K562 (cell line): ENCODE data around the gene PUSL1. TPM values are rescaled to one million over a fixed set of nuclear protein-coding genes. Genes with fewer than 3 reads are reported as not detected.

ENCODE experiments used
- ATAC-seq: fragments of 200-7000 bp; cut with Tn5 transposase; 3 replicates; pipeline ENCODE4 v1.9.1; 2020; ENCODE audit warnings: moderate library complexity
- BruUV-seq: library from RNA; stranded (reverse); fragments of 400-500 nt; replicated peaks from 2 replicates; lab custom pipeline; 2021; lab: Mats Ljungman, UMichigan
- CTCF ChIA-PET: fragments of 300-600 bp; formaldehyde crosslinking; extraction: SDS; loops from one replicate; lab custom pipeline; 2021; ENCODE audit warnings: low intra/inter-chr PET ratio; lab: Yijun Ruan, JAX
- POLR2A ChIA-PET: fragments of 300-600, 350-650 bp; sonication (Branson Sonifier 250); formaldehyde crosslinking; extraction: SDS; loops from one replicate; lab custom pipeline; 2021; ENCODE audit warnings: antibody characterized with exemption, inconsistent platforms; lab: Yijun Ruan, JAX
- DNase-seq, 4 experiments: peaks; one replicate each; pipeline versions ENCODE4 v3.0.0 to v3.0.0-alpha.2; 2011 to 2018; ENCODE audit warnings: low spot score in 3 of 4, mixed read lengths in 3 of 4; ENCODE audit errors: extremely low read depth in 1 of 4
- FAIRE-seq: peaks from 2 replicates; lab custom pipeline; 2011; peaks lifted over from hg19 to GRCh38; lab: Jason Lieb, UNC
- H2AFZ ChIP-seq: 2 replicates; pipeline ENCODE4 v1.6.0; 2011; ENCODE audit warnings: low read depth, low read length, control low read depth, inconsistent platforms
- H3K27ac ChIP-seq: fragments of 200-600 bp; 3 replicates; pipeline ENCODE4 v1.8.0; 2011; ENCODE audit warnings: low read depth, mild to moderate bottlenecking, control low read depth, inconsistent platforms, low read length, moderate library complexity, mixed read lengths; ENCODE audit errors: extremely low read depth
- H3K27me3 ChIP-seq, 2 experiments: fragments of 300-600 bp in 1 of 2; 2 replicates in 1 of 2; 3 replicates in 1 of 2; pipeline versions ENCODE4 v1.6.0 to v1.8.0; 2011; ENCODE audit warnings: inconsistent platforms in 2 of 2, low read length in 2 of 2, mild to moderate bottlenecking in 1 of 2, mixed read lengths in 1 of 2, moderate library complexity in 1 of 2; ENCODE audit not compliant: control insufficient read depth in 2 of 2, insufficient read depth in 2 of 2
- H3K36me3 ChIP-seq: fragments of 300-600 bp; 3 replicates; pipeline ENCODE4 v1.8.0; 2011; ENCODE audit warnings: mild to moderate bottlenecking, low read length, inconsistent platforms; ENCODE audit not compliant: control insufficient read depth, insufficient read depth
- H3K4me1 ChIP-seq, 2 experiments: fragments of 200-600 bp in 1 of 2; replicated peaks in 1 of 2; 2 replicates in 1 of 2; 3 replicates in 1 of 2; pipeline versions ENCODE4 v1.5.1 to v1.8.0; 2011; ENCODE audit warnings: inconsistent platforms in 2 of 2, low read length in 2 of 2, mild to moderate bottlenecking in 1 of 2, mixed read lengths in 1 of 2, moderate library complexity in 1 of 2; ENCODE audit not compliant: control insufficient read depth in 2 of 2, insufficient read depth in 2 of 2
- H3K4me2 ChIP-seq: 2 replicates; pipeline ENCODE4 v1.6.1; 2011; ENCODE audit warnings: low read length, control low read depth, inconsistent platforms, mixed read lengths; ENCODE audit not compliant: insufficient read depth
- H3K4me3 ChIP-seq: fragments of 200-600 bp; sonication (generic), shearing (Covaris generic); 2 replicates; pipeline ENCODE4 v1.5.1; 2016; ENCODE audit warnings: control low read depth, inconsistent platforms
- H3K79me2 ChIP-seq: fragments of 200-600 bp; 3 replicates; pipeline ENCODE4 v1.8.0; 2011; ENCODE audit warnings: low read length, inconsistent platforms; ENCODE audit not compliant: control insufficient read depth, insufficient read depth
- H3K9ac ChIP-seq, 2 experiments: 2 replicates each; pipeline versions ENCODE4 v1.6.0 to v1.6.1; 2011; ENCODE audit warnings: low read depth in 2 of 2, low read length in 2 of 2, control low read depth in 1 of 2, inconsistent platforms in 1 of 2, mild to moderate bottlenecking in 1 of 2, mixed read lengths in 1 of 2; ENCODE audit not compliant: insufficient read depth in 1 of 2
- H3K9me1 ChIP-seq: one replicate; pipeline ENCODE4 v1.6.0; 2011; ENCODE audit warnings: inconsistent platforms, mild to moderate bottlenecking, low read length, moderate library complexity; ENCODE audit not compliant: control insufficient read depth, insufficient read depth
- H3K9me3 ChIP-seq: replicated peaks from 2 replicates; pipeline ENCODE4 v1.5.1; 2011; ENCODE audit warnings: low read depth, low read length, inconsistent platforms; ENCODE audit not compliant: control insufficient read depth, insufficient read depth
- H4K20me1 ChIP-seq: replicated peaks from 2 replicates; pipeline ENCODE4 v1.6.1; 2011; ENCODE audit warnings: low read length, inconsistent platforms, mixed read lengths; ENCODE audit not compliant: control insufficient read depth, insufficient read depth
- CBFA2T3 ChIP-seq: fragments of 450-650 bp; IDR thresholded peaks from 2 replicates; pipeline ENCODE4 v1.6.1; 2017
- FIP1L1 ChIP-seq: fragments of 200-400 bp; formaldehyde crosslinking; IDR thresholded peaks from 2 replicates; pipeline ENCODE4 v1.6.1; 2018; ENCODE audit warnings: mild to moderate bottlenecking, low read depth, low read length; ENCODE audit not compliant: poor library complexity, severe bottlenecking
- JUN ChIP-seq, 2 experiments: sonication (generic) in 1 of 2; formaldehyde crosslinking in 1 of 2; IDR thresholded peaks; 2 replicates each; pipeline versions ENCODE4 v1.6.1 to v1.8.0; 2012 to 2022; ENCODE audit warnings: borderline replicate concordance in 2 of 2, mild to moderate bottlenecking in 2 of 2, improper control_type of control experiment in 1 of 2, low read depth in 1 of 2, low read length in 1 of 2, missing genetic modification reagents in 1 of 2
- MYBL2 ChIP-seq, 2 experiments: fragments of 450-650 bp in 1 of 2; sonication (generic) in 1 of 2; formaldehyde crosslinking in 1 of 2; IDR thresholded peaks; 2 replicates each; pipeline versions ENCODE4 v1.6.1 to v1.8.1; 2017 to 2022; ENCODE audit warnings: borderline replicate concordance in 1 of 2, inconsistent platforms in 1 of 2, low read depth in 1 of 2, mild to moderate bottlenecking in 1 of 2, missing genetic modification reagents in 1 of 2, moderate library complexity in 1 of 2
- NFIC ChIP-seq: fragments of 450-650 bp; IDR thresholded peaks from 2 replicates; pipeline ENCODE4 v1.6.1; 2017; ENCODE audit warnings: mild to moderate bottlenecking, inconsistent platforms
- PCBP1 ChIP-seq: fragments of 200-400 bp; formaldehyde crosslinking; IDR thresholded peaks from 2 replicates; pipeline ENCODE4 v1.6.1; 2018; ENCODE audit warnings: mild to moderate bottlenecking, low read depth, low read length; ENCODE audit not compliant: poor library complexity, severe bottlenecking
- PHB2 ChIP-seq: fragments of 450-650 bp; IDR thresholded peaks from 2 replicates; pipeline ENCODE4 v1.6.1; 2017; ENCODE audit warnings: low read depth
- THAP12 ChIP-seq: fragments of 250-450 bp; sonication (Bioruptor Pico); IDR thresholded peaks from 2 replicates; pipeline ENCODE4 v1.9.0; 2021; ENCODE audit warnings: mild to moderate bottlenecking, inconsistent platforms
- UBTF ChIP-seq, 2 experiments: IDR thresholded peaks; 2 replicates each; pipeline ENCODE4 v1.6.1; 2012; ENCODE audit warnings: improper control_type of control experiment in 2 of 2, low read depth in 2 of 2, low read length in 2 of 2, borderline replicate concordance in 1 of 2
- USF1 ChIP-seq: sonication (generic); formaldehyde crosslinking; IDR thresholded peaks from 2 replicates; pipeline ENCODE4 v1.9.0; 2022; ENCODE audit warnings: mild to moderate bottlenecking, missing genetic modification reagents
- USF2 ChIP-seq: sonication (generic); formaldehyde crosslinking; IDR thresholded peaks from 2 replicates; pipeline ENCODE4 v1.5.0; 2020; ENCODE audit warnings: missing genetic modification reagents
- XRCC3 ChIP-seq: fragments of 450-650 bp; IDR thresholded peaks from 2 replicates; pipeline ENCODE4 v1.6.1; 2017; ENCODE audit warnings: mild to moderate bottlenecking, moderate library complexity
- whole genome bisulfite sequencing: fragments of 100-300 bp; shearing (Covaris generic); methylation state at CpG from one replicate; pipeline ENCODE4 v1.1.6; 2016; ENCODE audit warnings: low coverage, mixed read lengths; ENCODE audit not compliant: insufficient coverage; ENCODE audit errors: missing lambda C conversion rate; 5-methylcytosine and 5-hydroxymethylcytosine counted together
- in situ Hi-C: fragments of 300-500 bp; cut with MboI; formaldehyde crosslinking; loops from 4 replicates; pipeline ENCODE4 v1.15.0; 2018; ENCODE audit warnings: inconsistent platforms, mixed read lengths
- intact Hi-C: fragments of 100-400 bp; cut with micrococcal nuclease; formaldehyde crosslinking; loops from 2 replicates; pipeline ENCODE4 v1.14.2; 2022
- polyA plus RNA-seq, 8 experiments: library from polyadenylated mRNA; depleted of rRNA in 4 of 8; stranded (reverse) in 5 of 8; unstranded in 3 of 8; fragments of >200 nt; fragmentation: Nextera tagmentation in 2 of 8; fragmentation: Illumina TruSeq in 1 of 8; extraction: Ambion mirVana in 2 of 8; extraction: Trizol in 1 of 8; gene quantifications; 2 replicates each; pipeline versions ENCODE4 v1.2.1 to v1.2.3, GENCODE V29; 2011 to 2014; ENCODE audit warnings: inconsistent platforms in 1 of 8, missing spikeins in 1 of 8
- total RNA-seq, 7 experiments: library from RNA; depleted of rRNA in 6 of 7; stranded (reverse); fragments of >200 nt in 6 of 7; fragmentation: Illumina TruSeq in 2 of 7; extraction: Trizol in 2 of 7; gene quantifications; 2 replicates each; pipeline versions ENCODE4 v1.2.1 to v1.2.3, GENCODE V29; 2011 to 2021; ENCODE audit warnings: low replicate concordance in 1 of 7

Gene PUSL1
- total and polyA plus RNA-seq, 9 of the 15 experiments (the other 6 are each of a cell fraction or from before 2014, with no cell fraction given) = 0.62 to 86.9 (median 13.6) TPM

GRCh38 chr1:1291023-1291528 lies 17.3 kb upstream of the PUSL1 start:
- H3K9me1 ChIP-seq = peaks cover 8% of the 10 kb centered on the region

More at GRCh38 chr1:1291023-1291528, 17.3 kb upstream of the PUSL1 start:
- FAIRE-seq (peak; percentile 71), ATAC-seq (peak; percentile 23), DNase-seq (peak; percentile 47 to 68 (median 63))
- intact Hi-C loops = loop anchor here (2.0 to 10.0 kb wide), 2 partner anchors 168 to 306 kb away; partner anchors contain the start of gene PERM1
- no peak overlapping the region for H2AFZ ChIP-seq
- peaks cover 10% of the 10 kb centered on the region; the same call in 1 of the 3 replicates for H3K36me3 ChIP-seq
- CTCF ChIA-PET = interaction anchor here (0.5 to 1.5 kb wide), 4 partner anchors 169 to 387 kb away, joined by 5 to 8 read pairs (median 6); no protein-coding TSS in a partner anchor
- no peak overlapping the region for H3K27ac ChIP-seq
- H3K9me3 ChIP-seq = no peaks in the 10 kb centered on the region
- no peak overlapping the region for H3K4me3 ChIP-seq
- peak overlapping the region in 1 of 2 experiments; percentile 82; a peak in 2 of 4 replicates for H3K9ac ChIP-seq
- no peaks in the 10 kb centered on the region for H3K79me2 ChIP-seq
- no peak overlapping the region for H3K4me2 ChIP-seq
- WGBS = 2% methylated on average over 27 of the region's 28 CpGs
- peaks cover 2 to 27% of the 10 kb centered on the region in 2 experiments; a peak in 3 of 5 replicates for H3K27me3 ChIP-seq
- peaks cover 5 to 86% of the 10 kb centered on the region in 2 experiments; a peak in 3 of 5 replicates for H3K4me1 ChIP-seq
- peaks cover 19% of the 10 kb centered on the region; the same call in 1 of the 2 replicates for H4K20me1 ChIP-seq
- in situ Hi-C loops = no loop called here
- POLR2A ChIA-PET = interaction anchor here (0.6 to 1.5 kb wide), 10 partner anchors 11 to 312 kb away, joined by 3 to 6 read pairs (median 4); partner anchors contain the start of gene SCNN1D
- no TSS peak for BruUV-seq
- TF ChIP-seq NFIC (peak; percentile 96), UBTF (IDR thresholded peaks at IDR 0.05; ENCODE audit: borderline replicate concordance in 1 of 2, low read depth in 2 of 2, low read length in 2 of 2) (0 out of 4 replicates have a peak, but pooled peaks of 1 of the 2 experiments have one; percentile 55), CBFA2T3 (no peak), PCBP1 (peak; percentile 38), MYBL2 (IDR thresholded peaks at IDR 0.05; ENCODE audit: low read depth) (no peak), MYBL2 (CRISPR knock-in tag; IDR thresholded peaks at IDR 0.05; ENCODE audit: borderline replicate concordance) (0 out of 2 replicates have a peak, but pooled peaks have one; percentile 11), FIP1L1 (peak; percentile 60), USF2 (CRISPR knock-in tag) (peak; percentile 10; the same call in 1 of the 2 replicates), XRCC3 (no peak), USF1 (CRISPR knock-in tag) (0 out of 2 replicates have a peak, but pooled peaks have one; percentile 5), JUN (IDR thresholded peaks at IDR 0.05; ENCODE audit: borderline replicate concordance, low read depth, low read length) (no peak), JUN (CRISPR knock-in tag; IDR thresholded peaks at IDR 0.05; ENCODE audit: borderline replicate concordance) (0 out of 2 replicates have a peak, but pooled peaks have one; percentile 0), PHB2 (no peak), THAP12 (peak; percentile 51; the same call in 1 of the 2 replicates)
